ENCODE results near the gene SEC63. TPM values are rescaled to one million over a fixed set of nuclear protein-coding genes. Genes with fewer than 3 reads are reported as not detected.
"Not testable (repeated sequence)": the region's sequence is repeated elsewhere in the genome, so short reads cannot be mapped to it uniquely, and the experiment has no call there.

SEC63 gene
- polyA plus RNA-seq, 1 of the 3 experiments (the other 2 are of a cell fraction): 13.2 TPM

- Histone ChIP-seq H3K27me3 (ENCODE audit: insufficient read depth) (no peaks in the 10 kb centered on the region), H3K79me2 (ENCODE audit: insufficient read depth) (no peaks in the 10 kb centered on the region), H2AFZ (ENCODE audit: low read depth) (no peak overlapping the region), H3F3A (replicated peaks; ENCODE audit: insufficient read depth) (no peaks in the 10 kb centered on the region), H3K9me3 (no peaks in the 10 kb centered on the region), H3K9me2 (no peaks in the 10 kb centered on the region), H3K27ac (ENCODE audit: low read depth in 2 of 2, low read length in 1 of 2) (no peak overlapping the region), H3K4me1 (ENCODE audit: control insufficient read depth in 1 of 2, insufficient read depth in 2 of 2, low read depth in 1 of 2, low read length in 1 of 2) (no peaks in the 10 kb centered on the region; a peak in 1 of 4 replicates), H3K9ac (no peak overlapping the region), H3K4me2 (no peak overlapping the region), H3K36me3 (replicated peaks in 1 of 2; ENCODE audit: control insufficient read depth in 1 of 2, insufficient read depth in 2 of 2, low read length in 1 of 2) (no peaks in the 10 kb centered on the region), H3K4me3 (ENCODE audit: low read depth in 2 of 2, low read length in 1 of 2) (no peak overlapping the region), H4K20me1 (ENCODE audit: insufficient read depth) (no peaks in the 10 kb centered on the region)
- TF ChIP-seq RXRA (IDR thresholded peaks at IDR 0.05; ENCODE audit: borderline replicate concordance, low read depth): no peak
- no peak for TF ChIP-seq RCOR1 (IDR thresholded peaks at IDR 0.05; ENCODE audit: low read length)
- TF ChIP-seq MXI1 (IDR thresholded peaks at IDR 0.05; ENCODE audit: low read depth, low read length): no peak
- TF ChIP-seq NRF1 (IDR thresholded peaks at IDR 0.05; ENCODE audit: low read depth, low read length): no peak
- TF ChIP-seq YY1 (IDR thresholded peaks at IDR 0.05; ENCODE audit: low read depth): no peak
- TF ChIP-seq IRF3 (IDR thresholded peaks at IDR 0.05; ENCODE audit: low read depth, low read length): no peak
- no peak for TF ChIP-seq SIN3A (IDR thresholded peaks at IDR 0.05; ENCODE audit: borderline replicate concordance, low read depth, low read length)
- no peak for TF ChIP-seq MEF2A (IDR thresholded peaks at IDR 0.05; ENCODE audit: borderline replicate concordance, low read depth)
- TF ChIP-seq SMC3 (IDR thresholded peaks at IDR 0.05; ENCODE audit: low read depth, low read length): no peak
- TF ChIP-seq POLR2AphosphoS5 (IDR thresholded peaks at IDR 0.05; ENCODE audit: low read depth, low read length): no peak
- TF ChIP-seq MAX (IDR thresholded peaks at IDR 0.05; ENCODE audit: low read depth): no peak
- no peak for TF ChIP-seq JUND (IDR thresholded peaks at IDR 0.05)
- TF ChIP-seq, protein P1, sequence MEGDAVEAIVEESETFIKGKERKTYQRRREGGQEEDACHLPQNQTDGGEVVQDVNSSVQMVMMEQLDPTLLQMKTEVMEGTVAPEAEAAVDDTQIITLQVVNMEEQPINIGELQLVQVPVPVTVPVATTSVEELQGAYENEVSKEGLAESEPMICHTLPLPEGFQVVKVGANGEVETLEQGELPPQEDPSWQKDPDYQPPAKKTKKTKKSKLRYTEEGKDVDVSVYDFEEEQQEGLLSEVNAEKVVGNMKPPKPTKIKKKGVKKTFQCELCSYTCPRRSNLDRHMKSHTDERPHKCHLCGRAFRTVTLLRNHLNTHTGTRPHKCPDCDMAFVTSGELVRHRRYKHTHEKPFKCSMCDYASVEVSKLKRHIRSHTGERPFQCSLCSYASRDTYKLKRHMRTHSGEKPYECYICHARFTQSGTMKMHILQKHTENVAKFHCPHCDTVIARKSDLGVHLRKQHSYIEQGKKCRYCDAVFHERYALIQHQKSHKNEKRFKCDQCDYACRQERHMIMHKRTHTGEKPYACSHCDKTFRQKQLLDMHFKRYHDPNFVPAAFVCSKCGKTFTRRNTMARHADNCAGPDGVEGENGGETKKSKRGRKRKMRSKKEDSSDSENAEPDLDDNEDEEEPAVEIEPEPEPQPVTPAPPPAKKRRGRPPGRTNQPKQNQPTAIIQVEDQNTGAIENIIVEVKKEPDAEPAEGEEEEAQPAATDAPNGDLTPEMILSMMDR (IDR thresholded peaks at IDR 0.05): no peak
- TF ChIP-seq, protein P2, sequence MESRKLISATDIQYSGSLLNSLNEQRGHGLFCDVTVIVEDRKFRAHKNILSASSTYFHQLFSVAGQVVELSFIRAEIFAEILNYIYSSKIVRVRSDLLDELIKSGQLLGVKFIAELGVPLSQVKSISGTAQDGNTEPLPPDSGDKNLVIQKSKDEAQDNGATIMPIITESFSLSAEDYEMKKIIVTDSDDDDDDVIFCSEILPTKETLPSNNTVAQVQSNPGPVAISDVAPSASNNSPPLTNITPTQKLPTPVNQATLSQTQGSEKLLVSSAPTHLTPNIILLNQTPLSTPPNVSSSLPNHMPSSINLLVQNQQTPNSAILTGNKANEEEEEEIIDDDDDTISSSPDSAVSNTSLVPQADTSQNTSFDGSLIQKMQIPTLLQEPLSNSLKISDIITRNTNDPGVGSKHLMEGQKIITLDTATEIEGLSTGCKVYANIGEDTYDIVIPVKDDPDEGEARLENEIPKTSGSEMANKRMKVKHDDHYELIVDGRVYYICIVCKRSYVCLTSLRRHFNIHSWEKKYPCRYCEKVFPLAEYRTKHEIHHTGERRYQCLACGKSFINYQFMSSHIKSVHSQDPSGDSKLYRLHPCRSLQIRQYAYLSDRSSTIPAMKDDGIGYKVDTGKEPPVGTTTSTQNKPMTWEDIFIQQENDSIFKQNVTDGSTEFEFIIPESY (IDR thresholded peaks at IDR 0.05; ENCODE audit: borderline replicate concordance, low read depth): no peak
- no peak for TF ChIP-seq GABPA (IDR thresholded peaks at IDR 0.05; ENCODE audit: low read depth)
- no peak for TF ChIP-seq RAD21 (IDR thresholded peaks at IDR 0.05; ENCODE audit: low read length)
- no peak for TF ChIP-seq ELF1 (IDR thresholded peaks at IDR 0.05)
- no peak for DNase-seq
- ChIA-PET CTCF (interaction anchor here (1.0 to 1.4 kb wide), 2 partner anchors 48 to 135 kb away, joined by 3 read pairs; no protein-coding TSS in a partner anchor), POLR2A (no interaction called here)
- WGBS (ENCODE audit: low lambda C conversion rate): 83% methylated on average over 7 of the region's 7 CpGs
Observed at GRCh38 chr6:108001696-108002231, 43.8 kb upstream of the SEC63 start.

DNA sequence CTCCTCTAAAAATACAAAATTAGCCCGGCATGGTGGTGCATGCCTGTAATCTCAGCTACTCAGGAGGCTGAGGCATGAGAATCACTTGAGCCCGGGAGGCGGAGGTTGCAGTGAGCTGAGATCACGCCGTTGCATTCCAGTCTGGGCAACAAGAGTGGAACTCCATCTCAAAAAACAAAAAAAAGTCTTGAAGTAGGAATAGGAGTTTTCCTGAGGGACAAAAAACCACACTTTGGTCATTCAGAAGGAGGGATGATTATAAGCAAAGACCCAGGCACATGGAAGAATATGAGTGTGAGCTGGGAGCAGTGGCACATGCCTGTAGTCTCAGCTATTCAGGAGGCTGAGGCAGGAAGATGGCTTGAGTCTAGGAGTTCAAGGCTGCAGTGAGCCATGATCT lies 42.3 kb upstream of the SEC63 start:
- H3K9me2 ChIP-seq; H3K9ac ChIP-seq; DNase-seq; H3K4me1 ChIP-seq (ENCODE audit: control insufficient read depth in 1 of 2, insufficient read depth in 2 of 2, low read depth in 1 of 2, low read length in 1 of 2); H3F3A ChIP-seq (replicated peaks; ENCODE audit: insufficient read depth); H3K4me2 ChIP-seq; H2AFZ ChIP-seq (ENCODE audit: low read depth); POLR2A ChIA-PET; H3K4me3 ChIP-seq (ENCODE audit: low read depth in 2 of 2, low read length in 1 of 2); H3K9me3 ChIP-seq; H3K36me3 ChIP-seq (replicated peaks in 1 of 2; ENCODE audit: control insufficient read depth in 1 of 2, insufficient read depth in 2 of 2, low read length in 1 of 2); H3K79me2 ChIP-seq (ENCODE audit: insufficient read depth); CTCF ChIA-PET; H3K27me3 ChIP-seq (ENCODE audit: insufficient read depth); H3K27ac ChIP-seq (ENCODE audit: low read depth in 2 of 2, low read length in 1 of 2); H4K20me1 ChIP-seq (ENCODE audit: insufficient read depth): not testable (repeated sequence)
- 89% methylated on average over 4 of the region's 5 CpGs for WGBS (ENCODE audit: low lambda C conversion rate)

All from SK-N-SH (cell line).